GM23338 (cell line): ENCODE measurements around the gene CAST.

Experiments used
- CREB1 ChIP-seq: fragments of 250-450 bp; sonication (Bioruptor Pico); IDR thresholded peaks from 2 replicates; pipeline ENCODE4 v1.5.0; 2020; ENCODE audit warnings: low read depth, mild to moderate bottlenecking, moderate library complexity
- EZH2 ChIP-seq: fragments of 200-600 bp; sonication (generic); IDR thresholded peaks from one replicate; pipeline ENCODE4 v1.8.0; 2017; ENCODE audit warnings: antibody characterized with exemption, mild to moderate bottlenecking, low read depth; ENCODE audit not compliant: unreplicated experiment
- JUNB ChIP-seq: IDR thresholded peaks from one replicate; pipeline ENCODE4 v1.6.1; 2016; ENCODE audit warnings: antibody characterized with exemption; ENCODE audit not compliant: unreplicated experiment
- POLR2AphosphoS5 ChIP-seq: IDR thresholded peaks from 2 replicates; pipeline ENCODE4 v1.6.1; 2016; ENCODE audit warnings: antibody characterized with exemption, low read depth
- STAT1 ChIP-seq: IDR thresholded peaks from one replicate; pipeline ENCODE4 v1.6.1; 2016; ENCODE audit warnings: antibody characterized with exemption; ENCODE audit not compliant: unreplicated experiment
- ZNF331 ChIP-seq: fragments of 250-450 bp; sonication (Bioruptor Pico); IDR thresholded peaks from 2 replicates; pipeline ENCODE4 v1.5.0; 2020; ENCODE audit warnings: low read depth, mild to moderate bottlenecking, moderate library complexity
- TF ChIP-seq, protein P1 (sequence below), 2 experiments: fragments of 200-600 bp in 1 of 2; sonication (generic) in 1 of 2; conservative IDR thresholded peaks; 2 replicates each; pipeline versions ENCODE4 v1.5.1 to v1.6.1; 2016 to 2017; ENCODE audit warnings: antibody characterized with exemption in 2 of 2, low read depth in 2 of 2, mild to moderate bottlenecking in 2 of 2, moderate library complexity in 1 of 2
- TF ChIP-seq, protein P2 (sequence below): IDR thresholded peaks from 2 replicates; pipeline ENCODE4 v1.6.1; 2016; ENCODE audit warnings: antibody characterized with exemption
- TF ChIP-seq, protein P3 (sequence below): IDR thresholded peaks from one replicate; pipeline ENCODE4 v1.6.1; 2018; ENCODE audit warnings: antibody characterized with exemption; ENCODE audit not compliant: unreplicated experiment
- TF ChIP-seq, protein P4 (sequence below): fragments of 250-450 bp; sonication (Bioruptor Pico); IDR thresholded peaks from 2 replicates; pipeline ENCODE4 v1.5.0; 2020; ENCODE audit warnings: mild to moderate bottlenecking, moderate library complexity

DNA sequence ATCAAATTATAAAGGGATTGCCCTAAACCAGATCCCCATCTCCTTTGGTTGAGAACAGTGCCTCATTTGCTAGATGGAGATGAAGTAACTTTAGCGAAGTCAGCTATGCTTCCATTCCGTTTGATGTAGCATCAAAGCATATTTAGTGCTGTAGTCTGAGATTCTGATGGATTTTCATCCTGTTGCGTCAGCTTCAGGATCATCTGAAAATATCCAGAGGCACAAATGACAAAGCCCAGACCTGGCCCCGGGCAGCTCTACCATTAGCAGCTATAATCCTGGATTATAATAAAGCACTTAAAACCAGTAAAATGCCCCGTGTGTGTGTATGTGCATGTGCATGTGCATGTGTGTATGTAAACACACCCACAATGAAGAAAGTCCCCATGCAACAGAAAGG lies 100.8 kb downstream of the CAST start:
- TF ChIP-seq, protein P1, sequence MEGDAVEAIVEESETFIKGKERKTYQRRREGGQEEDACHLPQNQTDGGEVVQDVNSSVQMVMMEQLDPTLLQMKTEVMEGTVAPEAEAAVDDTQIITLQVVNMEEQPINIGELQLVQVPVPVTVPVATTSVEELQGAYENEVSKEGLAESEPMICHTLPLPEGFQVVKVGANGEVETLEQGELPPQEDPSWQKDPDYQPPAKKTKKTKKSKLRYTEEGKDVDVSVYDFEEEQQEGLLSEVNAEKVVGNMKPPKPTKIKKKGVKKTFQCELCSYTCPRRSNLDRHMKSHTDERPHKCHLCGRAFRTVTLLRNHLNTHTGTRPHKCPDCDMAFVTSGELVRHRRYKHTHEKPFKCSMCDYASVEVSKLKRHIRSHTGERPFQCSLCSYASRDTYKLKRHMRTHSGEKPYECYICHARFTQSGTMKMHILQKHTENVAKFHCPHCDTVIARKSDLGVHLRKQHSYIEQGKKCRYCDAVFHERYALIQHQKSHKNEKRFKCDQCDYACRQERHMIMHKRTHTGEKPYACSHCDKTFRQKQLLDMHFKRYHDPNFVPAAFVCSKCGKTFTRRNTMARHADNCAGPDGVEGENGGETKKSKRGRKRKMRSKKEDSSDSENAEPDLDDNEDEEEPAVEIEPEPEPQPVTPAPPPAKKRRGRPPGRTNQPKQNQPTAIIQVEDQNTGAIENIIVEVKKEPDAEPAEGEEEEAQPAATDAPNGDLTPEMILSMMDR (conservative IDR thresholded peaks at IDR 0.05; ENCODE audit: low read depth in 2 of 2), result no peak
- TF ChIP-seq JUNB, result no peak
- no peak for TF ChIP-seq EZH2
- TF ChIP-seq POLR2AphosphoS5, result no peak
- TF ChIP-seq, protein P2, sequence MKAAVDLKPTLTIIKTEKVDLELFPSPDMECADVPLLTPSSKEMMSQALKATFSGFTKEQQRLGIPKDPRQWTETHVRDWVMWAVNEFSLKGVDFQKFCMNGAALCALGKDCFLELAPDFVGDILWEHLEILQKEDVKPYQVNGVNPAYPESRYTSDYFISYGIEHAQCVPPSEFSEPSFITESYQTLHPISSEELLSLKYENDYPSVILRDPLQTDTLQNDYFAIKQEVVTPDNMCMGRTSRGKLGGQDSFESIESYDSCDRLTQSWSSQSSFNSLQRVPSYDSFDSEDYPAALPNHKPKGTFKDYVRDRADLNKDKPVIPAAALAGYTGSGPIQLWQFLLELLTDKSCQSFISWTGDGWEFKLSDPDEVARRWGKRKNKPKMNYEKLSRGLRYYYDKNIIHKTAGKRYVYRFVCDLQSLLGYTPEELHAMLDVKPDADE, result no peak
- TF ChIP-seq, protein P3, sequence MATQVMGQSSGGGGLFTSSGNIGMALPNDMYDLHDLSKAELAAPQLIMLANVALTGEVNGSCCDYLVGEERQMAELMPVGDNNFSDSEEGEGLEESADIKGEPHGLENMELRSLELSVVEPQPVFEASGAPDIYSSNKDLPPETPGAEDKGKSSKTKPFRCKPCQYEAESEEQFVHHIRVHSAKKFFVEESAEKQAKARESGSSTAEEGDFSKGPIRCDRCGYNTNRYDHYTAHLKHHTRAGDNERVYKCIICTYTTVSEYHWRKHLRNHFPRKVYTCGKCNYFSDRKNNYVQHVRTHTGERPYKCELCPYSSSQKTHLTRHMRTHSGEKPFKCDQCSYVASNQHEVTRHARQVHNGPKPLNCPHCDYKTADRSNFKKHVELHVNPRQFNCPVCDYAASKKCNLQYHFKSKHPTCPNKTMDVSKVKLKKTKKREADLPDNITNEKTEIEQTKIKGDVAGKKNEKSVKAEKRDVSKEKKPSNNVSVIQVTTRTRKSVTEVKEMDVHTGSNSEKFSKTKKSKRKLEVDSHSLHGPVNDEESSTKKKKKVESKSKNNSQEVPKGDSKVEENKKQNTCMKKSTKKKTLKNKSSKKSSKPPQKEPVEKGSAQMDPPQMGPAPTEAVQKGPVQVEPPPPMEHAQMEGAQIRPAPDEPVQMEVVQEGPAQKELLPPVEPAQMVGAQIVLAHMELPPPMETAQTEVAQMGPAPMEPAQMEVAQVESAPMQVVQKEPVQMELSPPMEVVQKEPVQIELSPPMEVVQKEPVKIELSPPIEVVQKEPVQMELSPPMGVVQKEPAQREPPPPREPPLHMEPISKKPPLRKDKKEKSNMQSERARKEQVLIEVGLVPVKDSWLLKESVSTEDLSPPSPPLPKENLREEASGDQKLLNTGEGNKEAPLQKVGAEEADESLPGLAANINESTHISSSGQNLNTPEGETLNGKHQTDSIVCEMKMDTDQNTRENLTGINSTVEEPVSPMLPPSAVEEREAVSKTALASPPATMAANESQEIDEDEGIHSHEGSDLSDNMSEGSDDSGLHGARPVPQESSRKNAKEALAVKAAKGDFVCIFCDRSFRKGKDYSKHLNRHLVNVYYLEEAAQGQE, result no peak
- TF ChIP-seq CREB1 (CRISPR knock-in tag), result no peak
- TF ChIP-seq ZNF331 (CRISPR knock-in tag), result no peak
- no peak for TF ChIP-seq STAT1
- TF ChIP-seq, protein P4, sequence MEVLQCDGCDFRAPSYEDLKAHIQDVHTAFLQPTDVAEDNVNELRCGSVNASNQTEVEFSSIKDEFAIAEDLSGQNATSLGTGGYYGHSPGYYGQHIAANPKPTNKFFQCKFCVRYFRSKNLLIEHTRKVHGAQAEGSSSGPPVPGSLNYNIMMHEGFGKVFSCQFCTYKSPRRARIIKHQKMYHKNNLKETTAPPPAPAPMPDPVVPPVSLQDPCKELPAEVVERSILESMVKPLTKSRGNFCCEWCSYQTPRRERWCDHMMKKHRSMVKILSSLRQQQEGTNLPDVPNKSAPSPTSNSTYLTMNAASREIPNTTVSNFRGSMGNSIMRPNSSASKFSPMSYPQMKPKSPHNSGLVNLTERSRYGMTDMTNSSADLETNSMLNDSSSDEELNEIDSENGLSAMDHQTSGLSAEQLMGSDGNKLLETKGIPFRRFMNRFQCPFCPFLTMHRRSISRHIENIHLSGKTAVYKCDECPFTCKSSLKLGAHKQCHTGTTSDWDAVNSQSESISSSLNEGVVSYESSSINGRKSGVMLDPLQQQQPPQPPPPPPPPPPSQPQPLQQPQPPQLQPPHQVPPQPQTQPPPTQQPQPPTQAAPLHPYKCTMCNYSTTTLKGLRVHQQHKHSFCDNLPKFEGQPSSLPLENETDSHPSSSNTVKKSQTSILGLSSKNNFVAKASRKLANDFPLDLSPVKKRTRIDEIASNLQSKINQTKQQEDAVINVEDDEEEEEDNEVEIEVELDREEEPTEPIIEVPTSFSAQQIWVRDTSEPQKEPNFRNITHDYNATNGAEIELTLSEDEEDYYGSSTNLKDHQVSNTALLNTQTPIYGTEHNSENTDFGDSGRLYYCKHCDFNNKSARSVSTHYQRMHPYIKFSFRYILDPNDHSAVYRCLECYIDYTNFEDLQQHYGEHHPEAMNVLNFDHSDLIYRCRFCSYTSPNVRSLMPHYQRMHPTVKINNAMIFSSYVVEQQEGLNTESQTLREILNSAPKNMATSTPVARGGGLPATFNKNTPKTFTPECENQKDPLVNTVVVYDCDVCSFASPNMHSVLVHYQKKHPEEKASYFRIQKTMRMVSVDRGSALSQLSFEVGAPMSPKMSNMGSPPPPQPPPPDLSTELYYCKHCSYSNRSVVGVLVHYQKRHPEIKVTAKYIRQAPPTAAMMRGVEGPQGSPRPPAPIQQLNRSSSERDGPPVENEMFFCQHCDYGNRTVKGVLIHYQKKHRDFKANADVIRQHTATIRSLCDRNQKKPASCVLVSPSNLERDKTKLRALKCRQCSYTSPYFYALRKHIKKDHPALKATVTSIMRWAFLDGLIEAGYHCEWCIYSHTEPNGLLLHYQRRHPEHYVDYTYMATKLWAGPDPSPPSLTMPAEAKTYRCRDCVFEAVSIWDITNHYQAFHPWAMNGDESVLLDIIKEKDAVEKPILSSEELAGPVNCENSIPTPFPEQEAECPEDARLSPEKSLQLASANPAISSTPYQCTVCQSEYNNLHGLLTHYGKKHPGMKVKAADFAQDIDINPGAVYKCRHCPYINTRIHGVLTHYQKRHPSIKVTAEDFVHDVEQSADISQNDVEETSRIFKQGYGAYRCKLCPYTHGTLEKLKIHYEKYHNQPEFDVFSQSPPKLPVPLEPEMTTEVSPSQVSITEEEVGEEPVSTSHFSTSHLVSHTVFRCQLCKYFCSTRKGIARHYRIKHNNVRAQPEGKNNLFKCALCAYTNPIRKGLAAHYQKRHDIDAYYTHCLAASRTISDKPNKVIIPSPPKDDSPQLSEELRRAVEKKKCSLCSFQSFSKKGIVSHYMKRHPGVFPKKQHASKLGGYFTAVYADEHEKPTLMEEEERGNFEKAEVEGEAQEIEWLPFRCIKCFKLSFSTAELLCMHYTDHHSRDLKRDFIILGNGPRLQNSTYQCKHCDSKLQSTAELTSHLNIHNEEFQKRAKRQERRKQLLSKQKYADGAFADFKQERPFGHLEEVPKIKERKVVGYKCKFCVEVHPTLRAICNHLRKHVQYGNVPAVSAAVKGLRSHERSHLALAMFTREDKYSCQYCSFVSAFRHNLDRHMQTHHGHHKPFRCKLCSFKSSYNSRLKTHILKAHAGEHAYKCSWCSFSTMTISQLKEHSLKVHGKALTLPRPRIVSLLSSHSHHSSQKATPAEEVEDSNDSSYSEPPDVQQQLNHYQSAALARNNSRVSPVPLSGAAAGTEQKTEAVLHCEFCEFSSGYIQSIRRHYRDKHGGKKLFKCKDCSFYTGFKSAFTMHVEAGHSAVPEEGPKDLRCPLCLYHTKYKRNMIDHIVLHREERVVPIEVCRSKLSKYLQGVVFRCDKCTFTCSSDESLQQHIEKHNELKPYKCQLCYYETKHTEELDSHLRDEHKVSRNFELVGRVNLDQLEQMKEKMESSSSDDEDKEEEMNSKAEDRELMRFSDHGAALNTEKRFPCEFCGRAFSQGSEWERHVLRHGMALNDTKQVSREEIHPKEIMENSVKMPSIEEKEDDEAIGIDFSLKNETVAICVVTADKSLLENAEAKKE (CRISPR knock-in tag), result no peak
